Stomach (tissue), 9 donors: ENCODE measurements around the gene IFI44L. TPM values are rescaled to one million over a fixed set of nuclear protein-coding genes. Genes with fewer than 3 reads are reported as not detected.

Experiments
- DNase-seq, 2 donors: peaks; one replicate each; pipeline versions ENCODE4 v3.0.0 to v3.0.0-alpha.2; 2013 to 2019
- H3K27ac ChIP-seq, 5 donors: fragments of 200-600 bp in 4 of 5; sonication (generic) in 4 of 5; one replicate each; pipeline ENCODE4 v1.5.1; 2013 to 2019; ENCODE audit warnings: mild to moderate bottlenecking in 1 of 5, moderate library complexity in 1 of 5
- H3K27me3 ChIP-seq, 3 donors: fragments of 200-600 bp; sonication (generic); one replicate each; pipeline ENCODE4 v1.5.1; 2017 to 2019; ENCODE audit warnings: mixed run types in 1 of 3
- H3K36me3 ChIP-seq, 4 donors: fragments of 200-600 bp; sonication (generic); 1 replicate in 3 of 4; 2 replicates in 1 of 4; pipeline ENCODE4 v1.5.1; 2016 to 2019
- H3K4me1 ChIP-seq, 4 donors: fragments of 200-600 bp; sonication (generic); one replicate each; pipeline ENCODE4 v1.5.1; 2016 to 2019
- H3K4me3 ChIP-seq, 4 donors: fragments of 200-600 bp; sonication (generic) in 3 of 4; one replicate each; pipeline ENCODE4 v1.5.1; 2016 to 2019; ENCODE audit warnings: mild to moderate bottlenecking in 1 of 4
- H3K9me3 ChIP-seq, 4 donors: fragments of 200-600 bp; sonication (generic); one replicate each; pipeline ENCODE4 v1.5.1; 2016 to 2019
- EP300 ChIP-seq: sonication (generic); formaldehyde crosslinking; IDR thresholded peaks from one replicate; pipeline ENCODE4 v1.6.1; 2017; ENCODE audit warnings: antibody characterized with exemption
- POLR2A ChIP-seq, 4 donors: fragments of 450-650 bp; IDR thresholded peaks; one replicate each; pipeline ENCODE4 v1.6.1; 2016; ENCODE audit warnings: antibody characterized with exemption in 4 of 4, control low read depth in 2 of 4, mild to moderate bottlenecking in 1 of 4, moderate library complexity in 1 of 4
- POLR2AphosphoS5 ChIP-seq, 3 donors: sonication (generic); formaldehyde crosslinking; IDR thresholded peaks; one replicate each; pipeline ENCODE4 v1.6.1; 2016; ENCODE audit warnings: antibody characterized with exemption in 3 of 3
- WGBS, 5 donors: extraction: QIAGEN DNeasy Blood & Tissue Kit in 3 of 5; methylation state at CpG; one replicate each; pipeline versions ENCODE4 v1.1.5 to v1.1.7; 2013 to 2018; 5-methylcytosine and 5-hydroxymethylcytosine counted together
- intact Hi-C: fragments of 100-400 bp; cut with DNase I; formaldehyde crosslinking; loops from one replicate; pipeline ENCODE4 v1.15.1; 2023; ENCODE audit warnings: low total_unique reads
- polyA plus RNA-seq, 3 donors: library from polyadenylated mRNA; stranded (reverse); fragments of 200-250 nt; gene quantifications; one replicate each; pipeline ENCODE4 v1.2.3, GENCODE V29; 2013
- total RNA-seq, 5 donors: library from RNA; depleted of rRNA; stranded (reverse); fragments of >200 nt; gene quantifications; one replicate each; pipeline versions ENCODE4 v1.1.0 to v1.2.3, GENCODE V29; 2014 to 2016
- TF ChIP-seq, protein P1 (sequence below), 7 experiments: fragments of 450-650 bp in 4 of 7; fragments of 200-600 bp in 3 of 7; sonication (generic) in 3 of 7; IDR thresholded peaks; one replicate each; pipeline ENCODE4 v1.5.1; 2016 to 2019; ENCODE audit warnings: antibody characterized with exemption in 7 of 7, control low read depth in 2 of 7, mild to moderate bottlenecking in 1 of 7
- donor health status: healthy with polysubstance abuse.
- donor health status: Bipolar disorder and iron deficiency.
- donor health status: healthy.

The IFI44L gene
- total and polyA plus RNA-seq, 8 donors, result 0.29 to 27.4 (median 5.9) TPM

DNA sequence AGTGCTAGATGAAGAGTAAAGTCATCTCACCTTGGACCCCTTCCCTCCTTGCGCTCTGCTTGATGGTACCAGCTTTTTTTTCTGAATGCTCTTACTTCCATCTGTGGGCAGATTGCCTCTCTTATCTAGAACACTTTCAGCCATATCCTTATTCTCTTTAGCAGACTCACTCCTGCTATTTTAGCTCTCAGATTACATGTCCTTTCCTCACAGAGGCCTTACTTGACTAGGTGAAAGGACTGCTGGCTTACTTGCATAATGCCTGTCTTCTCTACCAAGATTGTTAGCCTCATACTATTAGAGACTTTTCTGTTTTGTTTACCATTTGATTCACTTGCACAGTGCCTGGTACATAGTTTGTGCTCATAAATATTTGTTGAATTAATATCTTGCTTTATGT lies 38.7 kb downstream of the IFI44L start:
- Histone ChIP-seq H3K4me3 (no peak overlapping the region), H3K27me3 (no peaks in the 10 kb centered on the region), H3K27ac (no peak overlapping the region), H3K4me1 (peaks cover 0 to 3% (median 0%) of the 10 kb centered on the region in 4 donors), H3K36me3 (peaks cover 4 to 84% (median 71%) of the 10 kb centered on the region in 4 donors), H3K9me3 (no peaks in the 10 kb centered on the region)
- DNase-seq, result no peak
- WGBS, 5 donors, result 94 to 100% (median 96%) methylated on average over 1 of the region's 1 CpG
- intact Hi-C loops, result no loop called here
- TF ChIP-seq POLR2AphosphoS5 (IDR thresholded peaks at IDR 0.05), result no peak
- TF ChIP-seq, protein P1, sequence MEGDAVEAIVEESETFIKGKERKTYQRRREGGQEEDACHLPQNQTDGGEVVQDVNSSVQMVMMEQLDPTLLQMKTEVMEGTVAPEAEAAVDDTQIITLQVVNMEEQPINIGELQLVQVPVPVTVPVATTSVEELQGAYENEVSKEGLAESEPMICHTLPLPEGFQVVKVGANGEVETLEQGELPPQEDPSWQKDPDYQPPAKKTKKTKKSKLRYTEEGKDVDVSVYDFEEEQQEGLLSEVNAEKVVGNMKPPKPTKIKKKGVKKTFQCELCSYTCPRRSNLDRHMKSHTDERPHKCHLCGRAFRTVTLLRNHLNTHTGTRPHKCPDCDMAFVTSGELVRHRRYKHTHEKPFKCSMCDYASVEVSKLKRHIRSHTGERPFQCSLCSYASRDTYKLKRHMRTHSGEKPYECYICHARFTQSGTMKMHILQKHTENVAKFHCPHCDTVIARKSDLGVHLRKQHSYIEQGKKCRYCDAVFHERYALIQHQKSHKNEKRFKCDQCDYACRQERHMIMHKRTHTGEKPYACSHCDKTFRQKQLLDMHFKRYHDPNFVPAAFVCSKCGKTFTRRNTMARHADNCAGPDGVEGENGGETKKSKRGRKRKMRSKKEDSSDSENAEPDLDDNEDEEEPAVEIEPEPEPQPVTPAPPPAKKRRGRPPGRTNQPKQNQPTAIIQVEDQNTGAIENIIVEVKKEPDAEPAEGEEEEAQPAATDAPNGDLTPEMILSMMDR (IDR thresholded peaks at IDR 0.05), result no peak

DNA sequence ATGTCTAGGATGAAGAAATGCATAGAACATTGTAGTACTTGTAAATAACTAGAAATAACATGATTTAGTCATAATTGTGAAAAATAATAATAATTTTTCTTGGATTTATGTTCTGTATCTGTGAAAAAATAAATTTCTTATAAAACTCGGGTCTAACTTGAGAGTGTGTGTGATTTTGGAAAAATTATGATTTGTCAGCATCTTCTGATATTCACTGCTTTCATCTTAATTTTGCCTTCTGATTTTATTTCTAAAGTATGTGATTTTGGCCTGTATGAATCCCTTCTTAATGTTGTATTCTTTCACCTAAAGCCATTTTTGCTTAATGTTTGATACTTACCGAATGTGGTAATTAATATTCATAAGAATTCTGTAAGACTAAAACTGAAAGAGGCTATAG lies 43.7 kb downstream of the IFI44L start:
- no peak overlapping the region for H3K4me3 ChIP-seq
- H3K27me3 ChIP-seq, result no peaks in the 10 kb centered on the region
- no peaks in the 10 kb centered on the region for H3K9me3 ChIP-seq
- peaks cover 4 to 57% (median 49%) of the 10 kb centered on the region in 4 donors for H3K36me3 ChIP-seq
- 90 to 91% (median 90%) methylated on average over 2 of the region's 2 CpGs for WGBS, 5 donors
- H3K4me1 ChIP-seq, result no peaks in the 10 kb centered on the region
- intact Hi-C loops, result no loop called here
- no peak overlapping the region for H3K27ac ChIP-seq
- TF ChIP-seq, protein P1 (IDR thresholded peaks at IDR 0.05), result no peak
- no peak for TF ChIP-seq EP300
- no peak for TF ChIP-seq POLR2AphosphoS5 (IDR thresholded peaks at IDR 0.05)
- no peak for TF ChIP-seq POLR2A (IDR thresholded peaks at IDR 0.05)
- DNase-seq, result no peak

DNA sequence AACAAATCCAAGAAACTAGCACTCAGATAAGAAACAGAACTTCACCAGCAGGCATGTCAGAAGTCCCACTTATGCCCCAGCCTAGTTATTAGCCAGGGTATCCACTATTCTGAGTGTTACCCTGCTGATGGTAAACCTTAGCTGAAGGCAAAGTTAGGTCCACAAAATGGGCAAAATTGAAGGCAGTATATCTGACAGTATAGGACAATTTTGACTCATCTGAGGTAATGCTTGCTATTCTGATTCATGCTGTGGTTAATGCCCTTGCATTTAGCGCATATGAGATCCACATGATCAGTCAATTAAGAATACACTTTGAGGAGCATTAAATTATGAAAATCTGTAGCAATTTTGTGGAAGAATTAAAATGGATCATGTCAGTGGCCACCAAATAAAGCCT lies 44.5 kb downstream of the IFI44L start:
- no peak for DNase-seq
- Histone ChIP-seq H3K4me1 (no peaks in the 10 kb centered on the region), H3K4me3 (no peak overlapping the region), H3K36me3 (peaks cover 4 to 49% (median 41%) of the 10 kb centered on the region in 4 donors), H3K27ac (no peak overlapping the region), H3K27me3 (no peaks in the 10 kb centered on the region), H3K9me3 (no peaks in the 10 kb centered on the region)
- intact Hi-C loops, result no loop called here
- TF ChIP-seq EP300 (no peak), POLR2AphosphoS5 (IDR thresholded peaks at IDR 0.05) (no peak), POLR2A (IDR thresholded peaks at IDR 0.05) (no peak)
- TF ChIP-seq, protein P1 (IDR thresholded peaks at IDR 0.05), result no peak
- WGBS, 5 donors, result 88 to 97% (median 92%) methylated on average over 1 of the region's 1 CpG

DNA sequence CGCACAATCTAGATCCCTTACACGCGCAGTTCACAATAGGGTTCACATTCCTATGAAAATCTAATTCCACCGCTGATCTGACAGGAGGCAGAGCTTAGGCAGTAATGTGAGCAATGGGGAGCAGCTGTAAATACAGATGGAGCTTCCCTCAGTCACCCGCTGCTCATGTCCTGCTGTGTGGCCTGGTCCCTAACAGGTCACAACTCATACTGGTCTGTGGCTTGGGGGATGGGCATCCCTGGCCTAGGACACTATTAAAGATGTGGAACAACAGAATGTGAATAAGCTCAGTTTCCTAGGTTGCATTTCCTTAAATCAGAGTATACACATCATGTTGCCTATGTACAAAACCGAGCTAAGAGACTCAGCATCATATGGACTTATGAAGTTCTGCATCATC lies 45.6 kb downstream of the IFI44L start:
- intact Hi-C loops, result no loop called here
- TF ChIP-seq EP300 (no peak), POLR2AphosphoS5 (IDR thresholded peaks at IDR 0.05) (no peak), POLR2A (IDR thresholded peaks at IDR 0.05) (no peak)
- TF ChIP-seq, protein P1 (IDR thresholded peaks at IDR 0.05), result no peak
- no peak for DNase-seq
- H3K4me1 ChIP-seq, result no peaks in the 10 kb centered on the region
- H3K9me3 ChIP-seq, result no peaks in the 10 kb centered on the region
- H3K36me3 ChIP-seq, result peaks cover 4 to 39% (median 31%) of the 10 kb centered on the region in 4 donors
- H3K27me3 ChIP-seq, result no peaks in the 10 kb centered on the region
- no peak overlapping the region for H3K4me3 ChIP-seq
- WGBS, 5 donors, result 93 to 96% (median 95%) methylated on average over 6 of the region's 6 CpGs
- no peak overlapping the region for H3K27ac ChIP-seq
